CD4-positive, CD25-positive, alpha-beta regulatory T cell (primary cell): ENCODE data around the gene TRIAP1. TPM values are rescaled to one million over a fixed set of nuclear protein-coding genes. Genes with fewer than 3 reads are reported as not detected.

Experiments used
- ATAC-seq, 2 donors: fragments of 150-1000 bp; cut with Tn5 transposase; one replicate each; pipeline ENCODE4 v1.10.0; 2021; ENCODE audit warnings: low read depth in 2 of 2, moderate number of reproducible peaks in 2 of 2, moderate library complexity in 1 of 2
- DNase-seq, 3 donors: peaks; one replicate each; pipeline versions ENCODE4 v3.0.0 to v3.0.0-alpha.2; 2012 to 2022; ENCODE audit warnings: mixed read lengths in 1 of 3
- H3K27ac ChIP-seq: one replicate; pipeline ENCODE4 v1.7.0; 2013; ENCODE audit warnings: mild to moderate bottlenecking, low read length; ENCODE audit not compliant: insufficient read depth, poor library complexity, severe bottlenecking
- H3K27me3 ChIP-seq: one replicate; pipeline ENCODE4 v1.7.0; 2013; ENCODE audit warnings: low read length; ENCODE audit not compliant: control insufficient read depth, insufficient read depth
- H3K36me3 ChIP-seq: one replicate; pipeline ENCODE4 v1.7.0; 2013; ENCODE audit warnings: mild to moderate bottlenecking, low read length, moderate library complexity; ENCODE audit not compliant: control insufficient read depth, insufficient read depth
- H3K4me1 ChIP-seq: 2 replicates; pipeline ENCODE4 v1.7.0; 2013; ENCODE audit warnings: mild to moderate bottlenecking, low read length; ENCODE audit not compliant: insufficient read depth, control insufficient read depth, poor library complexity, severe bottlenecking
- H3K4me3 ChIP-seq: one replicate; pipeline ENCODE4 v1.7.0; 2013; ENCODE audit warnings: low read depth, mild to moderate bottlenecking, low read length, moderate library complexity
- H3K9me3 ChIP-seq, 2 experiments: 1 replicate in 1 of 2; 2 replicates in 1 of 2; pipeline ENCODE4 v1.7.0; 2013; ENCODE audit warnings: low read length in 2 of 2, mild to moderate bottlenecking in 1 of 2, moderate library complexity in 1 of 2; ENCODE audit not compliant: control insufficient read depth in 2 of 2
- H3K27ac Mint-ChIP-seq, 3 donors: one replicate each; pipeline ENCODE4 v1.8.0; 2020 to 2022; ENCODE audit warnings: mild to moderate bottlenecking in 3 of 3, mixed read lengths in 3 of 3, moderate library complexity in 2 of 3
- H3K27me3 Mint-ChIP-seq: one replicate; pipeline ENCODE4 v1.8.0; 2022; ENCODE audit warnings: mild to moderate bottlenecking, mixed read lengths
- H3K36me3 Mint-ChIP-seq: one replicate; pipeline ENCODE4 v1.8.0; 2020; ENCODE audit warnings: mixed read lengths
- H3K4me1 Mint-ChIP-seq, 4 donors: one replicate each; pipeline ENCODE4 v1.8.0; 2020 to 2022; ENCODE audit warnings: mixed read lengths in 4 of 4, mild to moderate bottlenecking in 1 of 4
- H3K4me3 Mint-ChIP-seq, 4 donors: one replicate each; pipeline ENCODE4 v1.8.0; 2020 to 2022; ENCODE audit warnings: mild to moderate bottlenecking in 4 of 4, mixed read lengths in 4 of 4, moderate library complexity in 3 of 4
- H3K9me3 Mint-ChIP-seq, 7 donors: one replicate each; pipeline ENCODE4 v1.8.0; 2020 to 2022; ENCODE audit warnings: mixed read lengths in 7 of 7, mild to moderate bottlenecking in 3 of 7, moderate library complexity in 2 of 7
- polyA plus RNA-seq, 4 donors: library from polyadenylated mRNA; unstranded; fragments of 300-500 nt; fragmentation: Illumina TruSeq; gene quantifications; one replicate each; pipeline ENCODE4 v1.2.3, GENCODE V29; 2021
- total RNA-seq: library from RNA; stranded (reverse); gene quantifications from one replicate; pipeline ENCODE4 v1.2.3, GENCODE V29; 2022

Gene TRIAP1
- total and polyA plus RNA-seq, 5 donors from 2014 or later: 19.2 to 61.1 (median 46.4) TPM

DNA sequence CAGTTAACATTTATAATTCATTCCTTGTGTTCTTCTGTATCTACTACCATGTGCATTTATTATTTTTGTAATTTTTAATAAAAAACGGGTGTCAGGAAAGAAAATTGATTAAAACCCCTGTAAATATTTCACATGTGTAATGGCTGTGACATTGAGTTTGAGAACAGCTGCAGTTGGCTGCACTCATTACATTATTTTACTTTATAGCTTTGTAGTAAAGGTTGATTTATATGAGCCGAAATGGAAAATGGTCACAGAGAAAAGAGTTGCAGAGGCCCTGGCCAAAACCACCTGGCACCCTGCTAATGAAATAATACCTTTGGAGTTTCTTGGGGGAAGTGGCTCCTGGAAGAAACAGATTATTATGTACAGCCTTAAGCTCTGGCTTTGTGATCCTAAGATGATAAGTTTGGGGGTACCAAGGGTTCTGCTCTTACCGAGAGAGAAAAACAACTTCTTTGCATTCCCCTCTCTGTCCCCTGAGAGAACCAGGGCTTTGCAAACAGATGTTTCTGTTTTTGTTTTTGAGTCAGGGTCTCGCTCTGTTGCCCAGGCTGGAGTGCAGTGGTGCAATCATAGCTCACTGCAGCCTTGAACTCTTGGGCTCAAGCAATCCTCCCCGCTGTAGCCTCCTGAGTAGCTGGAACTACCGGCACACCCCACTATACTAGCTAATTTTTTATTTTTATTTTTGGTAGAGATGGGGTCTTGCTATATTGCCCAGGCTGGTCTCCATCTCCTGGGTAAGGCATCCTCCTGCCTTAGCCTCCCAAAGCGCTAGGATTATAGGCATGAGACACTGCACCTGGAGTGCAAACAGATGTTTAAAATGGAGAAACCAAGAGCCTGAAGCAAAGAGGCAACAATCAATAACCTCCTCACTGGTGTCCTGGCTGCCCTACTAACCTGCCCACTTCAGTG lies 40.0 kb upstream of the TRIAP1 start:
- Histone ChIP-seq H3K4me1 (no peaks in the 10 kb centered on the region), H3K9me3 (no peaks in the 10 kb centered on the region), H3K4me3 (no peak overlapping the region), H3K27ac (no peak overlapping the region), H3K27me3 (no peaks in the 10 kb centered on the region), H3K36me3 (no peaks in the 10 kb centered on the region)
- ATAC-seq: no peak
- H3K4me1 Mint-ChIP-seq: peaks cover 0 to 4% (median 2%) of the 10 kb centered on the region in 4 donors
- H3K9me3 Mint-ChIP-seq: peaks cover 0 to 2% (median 0%) of the 10 kb centered on the region in 7 donors
- H3K27ac Mint-ChIP-seq: peak overlapping the region in 1 of 3 donors; percentile 5
- H3K27me3 Mint-ChIP-seq: no peaks in the 10 kb centered on the region
- no peak overlapping the region for H3K4me3 Mint-ChIP-seq
- no peak for DNase-seq
- H3K36me3 Mint-ChIP-seq: no peaks in the 10 kb centered on the region

DNA sequence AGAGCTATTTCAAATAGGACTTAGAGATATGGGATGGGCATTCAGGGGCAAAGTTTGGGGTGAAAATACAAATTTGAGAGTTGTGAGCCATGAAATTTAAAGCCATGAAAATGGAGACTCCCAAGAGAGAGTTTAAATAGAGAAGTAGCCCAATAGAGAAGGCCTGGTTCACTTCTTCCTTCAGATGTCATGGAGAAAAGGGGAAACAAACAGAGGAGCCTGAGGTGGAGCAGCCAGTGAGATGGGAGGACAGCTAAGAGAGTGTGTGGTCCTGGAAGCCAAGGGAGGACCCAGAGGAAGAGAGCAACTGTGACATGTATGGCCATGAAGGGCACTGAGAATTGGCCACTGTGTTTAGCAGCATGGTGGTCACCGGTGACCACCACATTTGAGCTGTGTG lies 37.4 kb upstream of the TRIAP1 start:
- Mint-ChIP-seq H3K36me3 (no peaks in the 10 kb centered on the region), H3K4me3 (no peak overlapping the region), H3K27ac (peak overlapping the region in 1 of 3 donors; percentile 7), H3K9me3 (no peaks in the 10 kb centered on the region), H3K4me1 (peaks cover 0 to 4% (median 1%) of the 10 kb centered on the region in 4 donors), H3K27me3 (no peaks in the 10 kb centered on the region)
- Histone ChIP-seq H3K4me3 (no peak overlapping the region), H3K36me3 (no peaks in the 10 kb centered on the region), H3K9me3 (no peaks in the 10 kb centered on the region), H3K4me1 (no peaks in the 10 kb centered on the region), H3K27me3 (no peaks in the 10 kb centered on the region), H3K27ac (no peak overlapping the region)
- ATAC-seq (no peak), DNase-seq (no peak)

DNA sequence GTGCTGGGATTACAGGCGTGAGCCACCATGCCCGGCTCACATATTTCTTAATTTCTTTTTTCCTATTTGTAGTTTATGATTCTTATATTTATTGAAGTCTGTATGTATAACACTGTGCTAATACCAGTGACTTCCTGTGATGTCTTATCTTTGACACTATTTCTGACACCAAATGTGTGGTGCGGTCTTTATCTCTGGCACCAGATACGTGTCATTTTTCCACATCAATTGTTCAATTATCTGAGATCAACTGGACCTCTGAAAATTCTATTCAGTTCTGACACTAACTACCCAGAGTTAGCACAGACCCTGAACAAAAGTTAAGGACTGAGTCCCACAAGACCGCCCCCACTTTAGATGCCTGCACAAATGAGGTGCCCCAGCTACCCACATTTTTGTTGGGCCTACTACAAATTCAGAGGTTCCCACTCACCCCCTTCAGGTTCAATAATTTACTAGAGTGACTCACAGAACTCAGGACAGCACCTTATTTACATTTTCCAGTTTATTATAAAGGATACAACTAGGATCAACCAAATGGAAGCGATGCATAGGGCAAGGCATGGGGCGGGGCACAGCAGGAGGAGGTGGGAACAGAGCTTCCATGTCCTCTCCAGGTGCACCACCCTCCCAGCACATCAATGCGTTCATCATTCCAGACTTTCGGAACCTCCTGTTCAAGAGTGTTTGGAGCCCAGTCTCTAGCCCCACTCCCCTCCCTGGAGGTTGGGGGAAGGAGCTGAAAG lies 35.0 kb upstream of the TRIAP1 start:
- Histone ChIP-seq H3K9me3 (no peaks in the 10 kb centered on the region), H3K4me3 (no peak overlapping the region), H3K4me1 (no peaks in the 10 kb centered on the region), H3K27me3 (no peaks in the 10 kb centered on the region), H3K36me3 (no peaks in the 10 kb centered on the region), H3K27ac (no peak overlapping the region)
- Mint-ChIP-seq H3K27ac (no peak overlapping the region), H3K27me3 (no peaks in the 10 kb centered on the region), H3K36me3 (no peaks in the 10 kb centered on the region), H3K4me3 (no peak overlapping the region), H3K9me3 (no peaks in the 10 kb centered on the region), H3K4me1 (peaks cover 0 to 4% (median 1%) of the 10 kb centered on the region in 4 donors)
- ATAC-seq: no peak
- DNase-seq: no peak

DNA sequence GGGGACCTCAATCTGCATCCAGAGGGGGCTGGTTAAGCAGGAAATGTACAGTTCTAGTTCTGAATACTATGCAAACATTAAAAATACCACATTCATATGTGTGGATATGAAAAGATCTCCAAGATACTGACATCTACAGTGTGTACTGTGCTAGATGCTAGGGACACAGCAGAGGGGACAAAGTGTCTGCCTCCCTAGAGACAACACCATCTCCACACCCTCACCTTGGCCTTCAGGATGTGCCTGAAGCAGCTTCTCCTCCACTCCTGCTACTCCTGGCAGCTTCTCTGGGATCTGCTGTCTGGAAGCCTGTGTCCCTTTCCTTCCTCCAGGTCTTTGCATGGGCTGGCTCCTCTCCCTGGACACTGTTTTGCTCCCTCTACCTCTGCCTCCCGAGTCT lies 34.0 kb upstream of the TRIAP1 start:
- no peak overlapping the region for H3K4me3 Mint-ChIP-seq
- H3K27ac Mint-ChIP-seq: peak overlapping the region in 1 of 3 donors; percentile 45

DNA sequence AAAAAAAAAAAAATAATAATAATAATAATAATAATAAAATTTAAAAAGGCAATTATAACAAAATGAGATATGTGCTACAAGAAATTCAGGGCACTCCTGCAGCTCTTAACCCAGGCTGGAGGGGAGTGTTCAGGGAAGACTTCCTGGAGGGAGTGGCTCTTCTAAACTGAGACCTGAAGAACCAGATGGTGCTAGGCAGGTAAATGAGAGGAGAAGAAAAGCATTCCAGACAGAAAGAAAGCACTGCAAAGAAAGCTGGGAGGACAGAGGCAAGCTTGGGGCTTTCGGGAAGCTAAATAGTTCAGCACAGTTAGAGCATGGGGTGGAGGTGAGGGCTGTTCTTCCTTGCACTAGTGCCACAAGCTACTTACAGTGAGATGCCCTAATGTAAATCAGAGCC lies 33.3 kb upstream of the TRIAP1 start:
- no peaks in the 10 kb centered on the region for H3K27me3 ChIP-seq
- no peaks in the 10 kb centered on the region for H3K36me3 ChIP-seq
- H3K27ac Mint-ChIP-seq: peak overlapping the region in 1 of 3 donors; percentile 45
- DNase-seq: no peak
- no peaks in the 10 kb centered on the region for H3K9me3 Mint-ChIP-seq
- no peak for ATAC-seq
- no peak overlapping the region for H3K4me3 Mint-ChIP-seq
- peaks cover 0 to 7% (median 3%) of the 10 kb centered on the region in 4 donors for H3K4me1 Mint-ChIP-seq
- H3K4me3 ChIP-seq: no peak overlapping the region
- no peaks in the 10 kb centered on the region for H3K27me3 Mint-ChIP-seq
- no peak overlapping the region for H3K27ac ChIP-seq
- H3K36me3 Mint-ChIP-seq: no peaks in the 10 kb centered on the region
- H3K9me3 ChIP-seq: no peaks in the 10 kb centered on the region
- H3K4me1 ChIP-seq: no peaks in the 10 kb centered on the region

More for the DNA sequence above, 34.0 kb upstream of the TRIAP1 start:
- H3K9me3 ChIP-seq: no peaks in the 10 kb centered on the region
- no peaks in the 10 kb centered on the region for H3K4me1 ChIP-seq
- no peaks in the 10 kb centered on the region for H3K36me3 ChIP-seq
- DNase-seq (no peak), ATAC-seq (no peak)
- H3K27ac ChIP-seq: no peak overlapping the region
- H3K4me3 ChIP-seq: no peak overlapping the region
- H3K9me3 Mint-ChIP-seq: no peaks in the 10 kb centered on the region
- no peaks in the 10 kb centered on the region for H3K27me3 Mint-ChIP-seq
- peaks cover 0 to 7% (median 3%) of the 10 kb centered on the region in 4 donors for H3K4me1 Mint-ChIP-seq
- H3K27me3 ChIP-seq: no peaks in the 10 kb centered on the region
- H3K36me3 Mint-ChIP-seq: no peaks in the 10 kb centered on the region

DNA sequence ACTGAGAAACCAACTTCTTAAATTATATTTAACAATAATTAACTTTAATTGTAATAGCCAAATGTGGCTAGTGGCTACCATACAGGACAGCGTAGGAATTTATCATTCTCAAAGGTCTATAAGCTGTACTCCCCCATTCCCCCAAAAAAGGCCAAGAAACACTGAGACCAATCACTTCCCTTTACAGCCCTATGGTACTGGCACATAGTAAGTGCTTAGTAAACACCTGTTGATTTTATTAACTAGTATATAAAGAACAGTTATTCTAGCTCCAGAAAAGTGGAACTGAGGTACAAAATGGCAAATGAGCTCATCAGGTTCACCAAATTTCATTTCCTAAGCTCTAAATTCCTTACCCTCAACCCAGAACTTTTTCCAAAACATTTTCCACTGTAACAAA lies 29.5 kb upstream of the TRIAP1 start:
- no peaks in the 10 kb centered on the region for H3K27me3 ChIP-seq
- Mint-ChIP-seq H3K4me3 (no peak overlapping the region), H3K27ac (no peak overlapping the region), H3K4me1 (peaks cover 0 to 13% (median 8%) of the 10 kb centered on the region in 4 donors), H3K36me3 (no peaks in the 10 kb centered on the region), H3K9me3 (no peaks in the 10 kb centered on the region), H3K27me3 (peaks cover 5% of the 10 kb centered on the region)
- no peak overlapping the region for H3K4me3 ChIP-seq
- DNase-seq: no peak
- H3K36me3 ChIP-seq: no peaks in the 10 kb centered on the region
- H3K27ac ChIP-seq: no peak overlapping the region
- no peaks in the 10 kb centered on the region for H3K9me3 ChIP-seq
- H3K4me1 ChIP-seq: no peaks in the 10 kb centered on the region
- ATAC-seq: no peak

DNA sequence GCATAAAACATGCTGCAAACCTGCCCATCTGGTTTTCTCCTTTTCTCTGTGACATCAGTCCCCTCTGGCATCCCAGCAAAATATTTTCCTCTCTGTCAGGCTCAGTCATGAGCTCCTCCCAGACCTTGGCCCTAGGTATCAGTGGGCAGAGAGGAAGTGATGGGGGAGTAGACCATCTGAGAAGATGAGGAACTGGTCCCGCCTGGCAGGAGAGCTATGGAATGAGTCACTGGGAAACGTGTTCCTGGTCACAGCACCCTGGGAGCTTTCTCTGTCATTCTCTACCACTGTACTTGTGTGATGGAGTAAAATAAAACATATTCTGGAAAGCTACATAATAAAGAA lies 28.4 kb upstream of the TRIAP1 start:
- peaks cover 4 to 18% (median 12%) of the 10 kb centered on the region in 4 donors for H3K4me1 Mint-ChIP-seq
- H3K27ac Mint-ChIP-seq: no peak overlapping the region
- H3K36me3 ChIP-seq: no peaks in the 10 kb centered on the region
- DNase-seq (no peak), ATAC-seq (no peak)
- peaks cover 9% of the 10 kb centered on the region for H3K4me1 ChIP-seq
- H3K27me3 Mint-ChIP-seq: peaks cover 5% of the 10 kb centered on the region
- no peaks in the 10 kb centered on the region for H3K27me3 ChIP-seq
- H3K4me3 Mint-ChIP-seq: no peak overlapping the region
- H3K9me3 Mint-ChIP-seq: no peaks in the 10 kb centered on the region
- no peak overlapping the region for H3K4me3 ChIP-seq
- peaks cover 3% of the 10 kb centered on the region for H3K36me3 Mint-ChIP-seq
- no peak overlapping the region for H3K27ac ChIP-seq
- H3K9me3 ChIP-seq: no peaks in the 10 kb centered on the region
